NCI-H1417 (cell line): ENCODE measurements around the gene CIB4.
"Not testable (repeated sequence)": the region's sequence is repeated elsewhere in the genome, so short reads cannot be mapped to it uniquely, and the experiment has no call there.

ENCODE experiments used
- DNase-seq, 3 experiments: peaks; one replicate each; lab custom pipeline; 2025; lab: John Stamatoyannopoulos, UW

Gene CIB4

GRCh38 chr2:26568076-26568890 lies 72.9 kb downstream of the CIB4 start:
- no peak for DNase-seq

DNA sequence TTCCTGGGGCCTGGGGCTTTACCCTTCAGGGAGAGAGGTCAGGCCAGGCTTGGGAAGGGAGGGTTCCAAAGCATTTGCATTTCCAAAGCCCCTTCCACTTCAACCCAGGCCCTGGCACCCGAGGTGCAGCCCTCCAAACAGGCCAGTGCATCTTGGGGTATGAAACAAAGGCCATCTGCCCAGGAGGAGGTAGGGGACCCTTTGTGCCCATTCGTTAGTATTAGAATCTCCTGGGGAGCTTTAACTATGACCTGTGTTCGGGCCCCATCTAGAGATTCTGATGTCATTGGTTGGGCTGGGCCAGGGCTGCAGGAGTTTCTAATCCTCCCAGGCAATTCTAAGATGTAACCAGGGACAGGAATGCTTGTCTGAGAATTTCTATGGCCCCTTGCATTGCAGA lies 73.6 kb downstream of the CIB4 start:
- DNase-seq: no peak

- not testable (repeated sequence) for DNase-seq
These were observed 74.4 kb downstream of the CIB4 start for GRCh38 chr2:26566731-26567130.

DNA sequence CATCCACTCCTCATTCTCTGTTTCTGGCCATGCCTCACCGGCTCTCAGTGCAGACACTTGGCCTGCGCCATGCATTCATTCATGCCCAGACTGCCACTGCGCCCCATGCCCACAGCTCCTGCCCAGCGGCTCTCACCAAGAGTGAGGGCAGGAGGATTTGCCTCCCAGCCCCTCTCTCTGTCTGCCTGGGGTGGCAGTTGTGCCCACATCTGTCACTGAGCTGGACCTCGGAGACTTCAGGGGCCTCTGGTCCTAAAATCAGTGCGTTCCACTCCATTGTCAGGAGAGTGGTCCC lies 75.1 kb downstream of the CIB4 start:
- DNase-seq: no peak

- no peak for DNase-seq
These were observed 77.0 kb downstream of the CIB4 start for GRCh38 chr2:26564121-26564644.

DNA sequence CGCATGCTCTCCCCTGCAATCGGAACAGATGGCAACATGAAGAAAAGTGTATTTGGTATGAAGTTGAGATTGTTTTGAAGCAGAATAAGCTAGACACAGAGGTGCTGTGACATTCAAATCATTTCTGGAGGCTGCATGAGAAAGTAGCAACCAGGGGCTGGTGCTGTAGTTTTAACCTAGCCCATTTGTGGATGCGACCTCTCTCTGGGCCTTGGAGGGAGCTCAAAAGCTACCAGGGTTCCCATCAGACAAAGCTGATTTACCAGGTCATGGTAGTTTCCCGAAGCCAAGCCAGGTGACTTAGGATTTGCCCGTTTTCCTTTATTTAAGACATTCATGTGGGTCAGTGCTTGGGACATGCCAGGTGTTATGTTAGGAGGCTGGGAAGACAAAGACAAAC lies 77.5 kb downstream of the CIB4 start:
- DNase-seq: peak in 1 of 3 experiments; percentile 53

- peak in 2 of 3 experiments; percentile 94 for DNase-seq
These were observed 78.1 kb downstream of the CIB4 start for GRCh38 chr2:26562811-26563645.

GRCh38 chr2:26561918-26562810 lies 79.0 kb downstream of the CIB4 start:
- peak; percentile 64 to 94 (median 94) for DNase-seq

DNA sequence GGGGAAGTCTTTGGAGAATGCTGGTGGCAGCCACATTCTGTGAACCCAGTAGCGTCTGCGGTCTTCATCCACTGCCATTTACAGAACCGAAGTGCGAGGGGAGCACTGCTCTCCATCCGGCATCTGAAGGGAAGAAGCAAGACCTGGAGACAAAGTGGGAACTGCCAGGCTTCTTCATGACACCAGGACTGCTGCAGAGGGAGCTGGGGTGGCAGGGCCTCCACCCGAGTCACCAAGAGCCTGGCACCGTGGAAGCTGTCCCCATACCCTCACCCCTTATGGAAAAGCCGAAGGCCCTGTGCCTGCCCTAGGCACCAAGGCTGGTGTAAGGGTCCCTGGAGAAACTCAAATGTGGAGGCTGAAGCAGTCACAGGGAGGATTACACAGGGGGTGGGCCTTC lies 79.8 kb downstream of the CIB4 start:
- DNase-seq: no peak

GRCh38 chr2:26560892-26561291 lies 80.3 kb downstream of the CIB4 start:
- no peak for DNase-seq

- DNase-seq: peak in 1 of 3 experiments; percentile 25
These were observed 81.6 kb downstream of the CIB4 start for GRCh38 chr2:26559556-26559955.

DNA sequence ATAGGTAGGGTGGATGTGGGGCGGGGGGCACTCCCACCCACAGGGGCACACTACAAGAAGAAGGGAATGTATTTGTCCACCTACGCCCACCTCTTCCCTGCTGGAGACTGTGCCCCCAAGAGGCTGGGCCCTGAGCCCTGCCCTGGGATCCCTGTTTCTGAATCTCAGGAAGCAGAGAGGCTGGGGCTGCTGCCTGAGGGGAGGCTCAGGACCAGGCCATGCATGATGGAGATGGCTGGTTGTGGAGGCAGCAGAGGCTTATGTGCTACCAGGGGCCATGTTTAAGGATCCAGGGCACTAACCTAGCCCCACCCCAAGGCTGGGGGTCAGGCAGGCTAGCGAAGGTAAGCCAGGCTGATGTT lies 82.1 kb downstream of the CIB4 start:
- DNase-seq: no peak

GRCh38 chr2:26558271-26559043 lies 82.7 kb downstream of the CIB4 start:
- DNase-seq: peak in 2 of 3 experiments; percentile 25 to 34

DNA sequence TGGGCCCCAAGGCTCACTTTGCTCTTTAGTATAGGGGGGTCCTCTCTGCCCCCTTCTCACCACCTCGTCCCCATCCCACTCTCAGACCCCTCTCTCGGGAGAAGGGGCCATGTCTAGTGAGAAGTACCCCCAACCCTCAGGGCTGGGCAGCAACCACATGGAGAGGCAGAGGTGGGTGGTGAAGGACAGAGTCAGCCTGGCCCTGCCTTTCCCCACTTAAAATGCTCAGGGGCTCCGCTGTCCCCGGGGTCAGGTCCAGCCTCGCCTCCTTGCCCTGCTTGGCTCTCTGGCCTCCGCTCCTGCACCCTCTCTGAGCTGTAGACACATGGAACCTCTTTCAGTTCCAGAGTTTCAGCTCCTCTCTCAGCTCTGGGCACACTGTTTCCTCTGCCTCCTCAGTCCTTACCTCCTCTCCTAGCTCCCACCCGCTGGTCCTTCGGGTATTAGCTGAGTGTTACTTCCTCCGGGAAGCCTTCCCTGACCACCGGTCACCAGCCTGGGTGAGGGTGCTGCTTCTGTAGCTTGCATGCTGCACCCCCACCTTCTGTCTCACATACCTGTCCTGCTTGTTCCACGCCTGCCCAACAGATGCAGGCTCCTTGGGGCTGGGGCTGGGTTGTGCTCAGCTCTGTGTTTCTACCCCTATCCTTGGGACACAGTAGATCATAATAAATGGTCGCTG lies 83.8 kb downstream of the CIB4 start:
- DNase-seq: no peak

DNA sequence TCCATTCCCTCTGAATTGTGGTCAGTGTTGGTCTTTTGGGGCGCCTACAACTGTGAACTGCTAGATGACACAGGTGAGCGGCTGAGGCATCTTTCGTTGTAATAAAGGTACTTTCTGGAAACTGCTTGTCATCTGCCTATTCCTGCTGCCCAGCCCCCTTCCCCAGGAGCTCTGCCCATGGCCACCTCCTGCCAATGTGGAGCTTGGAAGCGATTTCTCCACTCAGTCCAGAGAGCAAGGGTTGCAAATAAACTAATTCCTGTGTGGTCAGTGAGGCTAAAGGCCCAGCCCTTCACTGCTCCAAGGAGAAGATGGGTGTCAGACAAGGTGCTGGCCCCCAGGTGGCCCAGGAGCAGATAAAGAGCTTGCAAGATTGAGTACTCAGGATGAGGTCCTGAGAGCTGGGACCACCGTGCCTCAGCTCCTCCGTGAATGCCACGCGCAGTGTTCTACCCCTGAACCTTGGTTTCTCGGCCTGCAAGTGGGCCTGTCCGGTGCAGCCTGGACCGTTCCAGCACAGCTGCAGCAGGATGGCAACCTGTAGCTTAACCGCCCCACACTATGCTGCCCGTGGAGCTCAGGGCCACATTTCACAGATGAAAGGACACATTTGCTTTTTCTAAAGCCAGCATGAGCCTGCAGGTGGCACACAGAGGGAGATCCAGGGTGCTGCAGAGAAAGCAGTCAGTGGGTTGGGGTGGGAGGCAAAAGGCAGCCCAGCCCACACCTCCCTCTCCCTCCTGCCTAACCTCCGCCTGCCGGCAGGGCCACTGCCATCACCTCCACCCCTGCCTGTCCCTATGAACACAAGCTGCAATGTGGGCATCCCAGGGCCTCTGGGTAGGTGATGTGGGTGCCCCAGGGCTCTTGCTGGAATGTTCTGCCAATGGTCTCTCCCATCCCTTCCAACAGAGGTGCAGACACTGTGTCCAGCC lies 84.6 kb downstream of the CIB4 start:
- peak in 1 of 3 experiments; percentile 24 for DNase-seq

- peak in 1 of 3 experiments; percentile 9 for DNase-seq
These were observed 85.7 kb downstream of the CIB4 start for GRCh38 chr2:26555246-26556133.

GRCh38 chr2:26552641-26553374 lies 88.4 kb downstream of the CIB4 start:
- no peak for DNase-seq
